WTC11 (cell line): ENCODE data around the gene ZNHIT1. TPM values are rescaled to one million over a fixed set of nuclear protein-coding genes. Genes with fewer than 3 reads are reported as not detected.

ENCODE experiments used
- ATAC-seq: fragments of 200-7000 bp; cut with Tn5 transposase; 2 replicates; pipeline ENCODE4 v1.10.0; 2021; ENCODE audit warnings: mild to moderate bottlenecking, moderate library complexity
- CTCF ChIA-PET: fragments of 300-600 bp; sonication (Branson Sonifier 250); formaldehyde crosslinking; loops from one replicate; lab custom pipeline; 2021; ENCODE audit warnings: antibody characterized with exemption; lab: Charles Lee
- POLR2A ChIA-PET: fragments of 350-600 bp; sonication (Branson Sonifier 250); formaldehyde crosslinking; loops from one replicate; lab custom pipeline; 2021; ENCODE audit warnings: antibody characterized with exemption; lab: Charles Lee
- DNase-seq: peaks from one replicate; pipeline ENCODE4 v3.0.0; 2021; ENCODE audit warnings: low spot score
- H3K27ac Mint-ChIP-seq: 2 replicates; pipeline ENCODE4 v1.8.0; 2021; ENCODE audit warnings: mixed read lengths
- H3K27me3 Mint-ChIP-seq: 2 replicates; pipeline ENCODE4 v1.8.0; 2021; ENCODE audit warnings: low read depth, mild to moderate bottlenecking, moderate library complexity, mixed read lengths
- H3K36me3 Mint-ChIP-seq: 2 replicates; pipeline ENCODE4 v1.8.0; 2021; ENCODE audit warnings: mixed read lengths
- H3K4me1 Mint-ChIP-seq: 2 replicates; pipeline ENCODE4 v1.8.0; 2022; ENCODE audit warnings: mixed read lengths
- H3K4me3 Mint-ChIP-seq: 2 replicates; pipeline ENCODE4 v1.8.0; 2021; ENCODE audit warnings: mild to moderate bottlenecking, moderate library complexity, mixed read lengths
- H3K9me3 Mint-ChIP-seq: 2 replicates; pipeline ENCODE4 v1.8.0; 2021; ENCODE audit warnings: mixed read lengths
- ATF6 ChIP-seq: sonication (generic); formaldehyde crosslinking; IDR thresholded peaks from 2 replicates; pipeline ENCODE4 v1.8.1; 2023; ENCODE audit warnings: mild to moderate bottlenecking, missing genetic modification reagents
- CDX4 ChIP-seq: fragments of 250-450 bp; sonication (Bioruptor Pico); IDR thresholded peaks from 2 replicates; pipeline ENCODE4 v1.9.0; 2021; ENCODE audit warnings: moderate library complexity, mild to moderate bottlenecking, inconsistent platforms, borderline replicate concordance
- CREB1 ChIP-seq: sonication (generic); formaldehyde crosslinking; IDR thresholded peaks from 2 replicates; pipeline ENCODE4 v1.8.0; 2023; ENCODE audit warnings: mild to moderate bottlenecking, missing genetic modification reagents
- FOXP4 ChIP-seq: sonication (generic); formaldehyde crosslinking; IDR thresholded peaks from 2 replicates; pipeline ENCODE4 v1.8.0; 2022; ENCODE audit warnings: mild to moderate bottlenecking, missing genetic modification reagents
- KAT7 ChIP-seq: sonication (generic); formaldehyde crosslinking; IDR thresholded peaks from 2 replicates; pipeline ENCODE4 v1.8.1; 2023; ENCODE audit warnings: missing genetic modification reagents, mild to moderate bottlenecking, borderline replicate concordance
- MXD4 ChIP-seq: fragments of 250-450 bp; sonication (Bioruptor Pico); IDR thresholded peaks from 2 replicates; pipeline ENCODE4 v1.8.0; 2021; ENCODE audit warnings: mild to moderate bottlenecking, moderate library complexity, borderline replicate concordance
- PRDM15 ChIP-seq: sonication (generic); formaldehyde crosslinking; IDR thresholded peaks from 2 replicates; pipeline ENCODE4 v1.8.0; 2022; ENCODE audit warnings: missing genetic modification reagents
- RELA ChIP-seq: sonication (generic); formaldehyde crosslinking; IDR thresholded peaks from 2 replicates; pipeline ENCODE4 v1.8.1; 2022; ENCODE audit warnings: missing genetic modification reagents, mild to moderate bottlenecking, borderline replicate concordance
- TCF7 ChIP-seq: sonication (generic); formaldehyde crosslinking; IDR thresholded peaks from 2 replicates; pipeline ENCODE4 v1.8.0; 2022; ENCODE audit warnings: mild to moderate bottlenecking, low read depth, missing genetic modification reagents, moderate library complexity
- TEAD4 ChIP-seq: sonication (generic); formaldehyde crosslinking; IDR thresholded peaks from 2 replicates; pipeline ENCODE4 v1.8.0; 2022; ENCODE audit warnings: mild to moderate bottlenecking, missing genetic modification reagents
- ZBTB43 ChIP-seq: sonication (generic); formaldehyde crosslinking; IDR thresholded peaks from 2 replicates; pipeline ENCODE4 v1.8.1; 2023; ENCODE audit warnings: mild to moderate bottlenecking, missing genetic modification reagents
- ZMAT4 ChIP-seq: fragments of 250-450 bp; sonication (Bioruptor Pico); IDR thresholded peaks from 2 replicates; pipeline ENCODE4 v1.9.0; 2021; ENCODE audit warnings: mild to moderate bottlenecking
- ZNF317 ChIP-seq: sonication (generic); formaldehyde crosslinking; IDR thresholded peaks from 2 replicates; pipeline ENCODE4 v1.8.1; 2023; ENCODE audit warnings: low read depth, mild to moderate bottlenecking, moderate library complexity, missing genetic modification reagents, borderline replicate concordance
- ZNF416 ChIP-seq: fragments of 250-450 bp; sonication (Bioruptor Pico); IDR thresholded peaks from 2 replicates; pipeline ENCODE4 v1.9.0; 2021; ENCODE audit warnings: mild to moderate bottlenecking, inconsistent platforms
- ZNF423 ChIP-seq: fragments of 250-450 bp; sonication (Bioruptor Pico); IDR thresholded peaks from 2 replicates; pipeline ENCODE4 v2.1.2; 2022; ENCODE audit warnings: mild to moderate bottlenecking, moderate library complexity
- total RNA-seq: library from RNA; stranded (reverse); gene quantifications from 3 replicates; pipeline ENCODE4 v1.2.3, GENCODE V29; 2021
- TF ChIP-seq, protein P1 (sequence below): sonication (generic); formaldehyde crosslinking; IDR thresholded peaks from 2 replicates; pipeline ENCODE4 v1.8.0; 2023; ENCODE audit warnings: missing genetic modification reagents

ZNHIT1 gene
- total RNA-seq, 1 experiment from 2014 or later: 63.9 TPM

GRCh38 chr7:101241015-101241363, 23.0 kb downstream of the ZNHIT1 start (continued):
- no peak for TF ChIP-seq ZBTB43 (CRISPR knock-in tag)
- TF ChIP-seq, all 79 proteins: peak for 0

GRCh38 chr7:101241443-101242349, 23.7 kb downstream of the ZNHIT1 start:
- ChIA-PET CTCF (interaction anchor here (1.5 kb wide), 1 partner anchor 24 kb away, joined by 5 read pairs; the partner anchor contains the start of genes PLOD3 and ZNHIT1), POLR2A (interaction anchor here (0.6 to 0.7 kb wide), 2 partner anchors 62 to 435 kb away, joined by 3 to 7 read pairs; no protein-coding TSS in a partner anchor)
- no peak for TF ChIP-seq RELA (CRISPR knock-in tag)
- no peak for TF ChIP-seq TCF7
- TF ChIP-seq TEAD4: no peak
- TF ChIP-seq ATF6 (CRISPR knock-in tag): no peak
- TF ChIP-seq ZNF423 (CRISPR knock-in tag): no peak
- no peak for TF ChIP-seq ZNF317 (CRISPR knock-in tag)
- no peak for TF ChIP-seq ZMAT4
- TF ChIP-seq CREB1 (CRISPR knock-in tag): no peak
- TF ChIP-seq KAT7 (CRISPR knock-in tag): no peak
- Mint-ChIP-seq H3K9me3 (no peaks in the 10 kb centered on the region), H3K36me3 (peaks cover 10% of the 10 kb centered on the region; the same call in 1 of the 2 replicates), H3K4me1 (peaks cover 31% of the 10 kb centered on the region), H3K27ac (0 out of 2 replicates have a peak overlapping the region, but pooled peaks have one; percentile 15), H3K4me3 (no peak overlapping the region; the same call in 1 of the 2 replicates), H3K27me3 (no peaks in the 10 kb centered on the region)
- ATAC-seq (no peak), DNase-seq (no peak)

DNA sequence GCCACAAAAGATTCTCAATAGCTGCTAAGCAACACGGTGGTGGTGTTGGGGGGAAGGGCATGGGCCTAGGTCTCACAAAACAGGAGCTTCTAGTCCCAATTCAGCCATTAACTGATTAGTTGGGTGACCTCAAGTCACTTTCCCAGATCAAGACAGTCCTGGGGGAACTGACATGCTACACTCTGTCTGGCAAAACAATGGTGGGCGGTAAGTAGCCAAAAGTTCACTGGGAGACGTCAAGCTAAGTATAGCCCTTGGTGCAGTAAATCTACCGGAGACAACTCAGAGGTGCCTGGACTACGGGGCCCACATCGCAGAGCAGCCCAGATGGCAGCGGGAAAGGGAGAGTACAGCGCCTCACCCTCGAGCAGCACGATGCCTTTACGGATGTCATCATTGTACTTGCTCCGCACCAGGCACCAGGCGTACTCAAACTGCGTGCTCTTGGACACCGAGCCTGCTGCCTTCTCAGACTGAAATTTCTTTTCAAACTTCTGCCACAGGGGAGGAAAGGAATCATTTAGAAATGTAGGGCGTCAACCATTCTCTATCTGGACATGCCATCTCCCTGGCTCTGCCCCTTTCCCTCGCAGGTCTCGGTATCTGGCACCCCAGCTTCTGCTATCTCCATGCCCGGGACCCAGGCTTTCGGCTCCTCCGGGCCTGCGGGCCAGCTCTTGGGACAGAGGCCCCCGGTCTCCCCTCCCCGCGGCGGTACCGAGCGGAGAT, 25.8 kb downstream of the ZNHIT1 start:
- no peak for ATAC-seq
- ChIA-PET CTCF (interaction anchor here (0.5 to 4.4 kb wide), 34 partner anchors 8 to 349 kb away, joined by 3 to 62 read pairs (median 5); partner anchors contain the start of genes PLOD3, VGF and ZNHIT1), POLR2A (interaction anchor here (0.6 to 2.5 kb wide), 3 partner anchors 9 to 65 kb away, joined by 4 to 13 read pairs (median 10); partner anchors contain the start of gene ZNHIT1)
- TF ChIP-seq FOXP4 (CRISPR knock-in tag): 0 out of 2 replicates have a peak, but pooled peaks have one; percentile 67
- no peak for TF ChIP-seq MXD4 (CRISPR knock-in tag)
- TF ChIP-seq CDX4 (CRISPR knock-in tag): no peak
- TF ChIP-seq, protein P1, sequence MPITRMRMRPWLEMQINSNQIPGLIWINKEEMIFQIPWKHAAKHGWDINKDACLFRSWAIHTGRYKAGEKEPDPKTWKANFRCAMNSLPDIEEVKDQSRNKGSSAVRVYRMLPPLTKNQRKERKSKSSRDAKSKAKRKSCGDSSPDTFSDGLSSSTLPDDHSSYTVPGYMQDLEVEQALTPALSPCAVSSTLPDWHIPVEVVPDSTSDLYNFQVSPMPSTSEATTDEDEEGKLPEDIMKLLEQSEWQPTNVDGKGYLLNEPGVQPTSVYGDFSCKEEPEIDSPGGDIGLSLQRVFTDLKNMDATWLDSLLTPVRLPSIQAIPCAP (CRISPR knock-in tag): peak; percentile 53; the same call in 1 of the 2 replicates
- TF ChIP-seq ZNF416 (CRISPR knock-in tag): peak; percentile 84; the same call in 1 of the 2 replicates
- TF ChIP-seq PRDM15: peak; percentile 39; the same call in 1 of the 2 replicates

More for the DNA sequence above, 25.8 kb downstream of the ZNHIT1 start:
- DNase-seq: no peak
- Mint-ChIP-seq H3K4me1 (peaks cover 26% of the 10 kb centered on the region), H3K9me3 (no peaks in the 10 kb centered on the region), H3K27me3 (no peaks in the 10 kb centered on the region), H3K4me3 (peak overlapping the region; percentile 96), H3K36me3 (peaks cover 16% of the 10 kb centered on the region), H3K27ac (peak overlapping the region; percentile 49)
